GM23338 (cell line): ENCODE data around the gene SYT9.

Source experiments
- CREB1 ChIP-seq: fragments of 250-450 bp; sonication (Bioruptor Pico); IDR thresholded peaks from 2 replicates; pipeline ENCODE4 v1.5.0; 2020; ENCODE audit warnings: low read depth, mild to moderate bottlenecking, moderate library complexity
- EZH2 ChIP-seq: fragments of 200-600 bp; sonication (generic); IDR thresholded peaks from one replicate; pipeline ENCODE4 v1.8.0; 2017; ENCODE audit warnings: antibody characterized with exemption, mild to moderate bottlenecking, low read depth; ENCODE audit not compliant: unreplicated experiment
- EZH2phosphoT487 ChIP-seq: fragments of 200-600 bp; sonication (generic); IDR thresholded peaks from one replicate; pipeline ENCODE4 v1.8.1; 2018; ENCODE audit warnings: antibody characterized with exemption; ENCODE audit not compliant: unreplicated experiment
- POLR2AphosphoS5 ChIP-seq: IDR thresholded peaks from 2 replicates; pipeline ENCODE4 v1.6.1; 2016; ENCODE audit warnings: antibody characterized with exemption, low read depth
- TF ChIP-seq, protein P1 (sequence below), 2 experiments: fragments of 200-600 bp in 1 of 2; sonication (generic) in 1 of 2; conservative IDR thresholded peaks; 2 replicates each; pipeline versions ENCODE4 v1.5.1 to v1.6.1; 2016 to 2017; ENCODE audit warnings: antibody characterized with exemption in 2 of 2, low read depth in 2 of 2, mild to moderate bottlenecking in 2 of 2, moderate library complexity in 1 of 2

DNA sequence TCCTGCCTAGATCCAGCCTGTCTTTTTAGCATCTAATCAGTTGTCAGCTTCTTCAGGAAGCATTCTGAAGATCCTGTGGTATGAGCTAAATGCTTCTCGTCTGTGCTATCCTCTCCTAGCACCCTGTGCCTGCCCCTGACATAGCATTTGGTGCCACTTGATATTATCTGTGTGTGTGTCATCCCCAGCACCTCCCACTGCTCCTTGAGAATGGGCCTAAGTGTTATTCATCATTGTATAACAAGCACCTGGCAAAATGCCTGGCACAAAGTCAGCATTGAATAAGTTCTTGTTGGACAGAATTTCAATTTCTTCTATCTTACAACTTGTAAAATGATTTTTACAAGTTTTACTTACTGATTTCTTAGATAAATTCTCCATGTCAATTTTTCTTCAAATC, 205.5 kb downstream of the SYT9 start:
- TF ChIP-seq, protein P1, sequence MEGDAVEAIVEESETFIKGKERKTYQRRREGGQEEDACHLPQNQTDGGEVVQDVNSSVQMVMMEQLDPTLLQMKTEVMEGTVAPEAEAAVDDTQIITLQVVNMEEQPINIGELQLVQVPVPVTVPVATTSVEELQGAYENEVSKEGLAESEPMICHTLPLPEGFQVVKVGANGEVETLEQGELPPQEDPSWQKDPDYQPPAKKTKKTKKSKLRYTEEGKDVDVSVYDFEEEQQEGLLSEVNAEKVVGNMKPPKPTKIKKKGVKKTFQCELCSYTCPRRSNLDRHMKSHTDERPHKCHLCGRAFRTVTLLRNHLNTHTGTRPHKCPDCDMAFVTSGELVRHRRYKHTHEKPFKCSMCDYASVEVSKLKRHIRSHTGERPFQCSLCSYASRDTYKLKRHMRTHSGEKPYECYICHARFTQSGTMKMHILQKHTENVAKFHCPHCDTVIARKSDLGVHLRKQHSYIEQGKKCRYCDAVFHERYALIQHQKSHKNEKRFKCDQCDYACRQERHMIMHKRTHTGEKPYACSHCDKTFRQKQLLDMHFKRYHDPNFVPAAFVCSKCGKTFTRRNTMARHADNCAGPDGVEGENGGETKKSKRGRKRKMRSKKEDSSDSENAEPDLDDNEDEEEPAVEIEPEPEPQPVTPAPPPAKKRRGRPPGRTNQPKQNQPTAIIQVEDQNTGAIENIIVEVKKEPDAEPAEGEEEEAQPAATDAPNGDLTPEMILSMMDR (conservative IDR thresholded peaks at IDR 0.05; ENCODE audit: low read depth in 2 of 2), result no peak
- no peak for TF ChIP-seq POLR2AphosphoS5
- TF ChIP-seq EZH2, result no peak
- no peak for TF ChIP-seq EZH2phosphoT487
- no peak for TF ChIP-seq CREB1 (CRISPR knock-in tag)
